A673 (cell line): ENCODE measurements around the gene SELENOW. TPM values are rescaled to one million over a fixed set of nuclear protein-coding genes. Genes with fewer than 3 reads are reported as not detected.
"Not testable (repeated sequence)": the region's sequence is repeated elsewhere in the genome, so short reads cannot be mapped to it uniquely, and the experiment has no call there.

Experiments used
- BruUV-seq: library from RNA; stranded (reverse); fragments of 400-500 nt; replicated peaks from 2 replicates; lab custom pipeline; 2021; lab: Mats Ljungman, UMichigan
- CTCF ChIA-PET: fragments of 300-600 bp; sonication (Branson Sonifier 250); formaldehyde crosslinking; loops from one replicate; lab custom pipeline; 2022; ENCODE audit warnings: antibody characterized with exemption; lab: Charles Lee
- POLR2A ChIA-PET: fragments of 300-600 bp; sonication (Branson Sonifier 250); formaldehyde crosslinking; loops from one replicate; lab custom pipeline; 2022; ENCODE audit warnings: antibody characterized with exemption; ENCODE audit not compliant: low non-redundant PET; lab: Charles Lee
- DNase-seq: peaks from one replicate; pipeline ENCODE4 v3.0.0-alpha.2; 2015; ENCODE audit warnings: low spot score
- H3K27ac ChIP-seq: fragments of 200-600 bp; sonication (generic); 2 replicates; pipeline ENCODE4 v1.5.1; 2016; ENCODE audit warnings: mixed run types, low read depth, mild to moderate bottlenecking, mixed read lengths, antibody characterized with exemption, low read length; ENCODE audit not compliant: poor library complexity, severe bottlenecking
- H3K27me3 ChIP-seq: fragments of 200-600 bp; sonication (generic); replicated peaks from 2 replicates; pipeline ENCODE4 v1.6.1; 2017; ENCODE audit warnings: mixed run types, low read depth, mild to moderate bottlenecking, mixed read lengths, antibody characterized with exemption, low read length; ENCODE audit not compliant: insufficient read depth, poor library complexity
- H3K36me3 ChIP-seq: fragments of 200-600 bp; sonication (generic); 2 replicates; pipeline ENCODE4 v1.6.1; 2016; ENCODE audit warnings: mixed run types, mild to moderate bottlenecking, mixed read lengths, antibody characterized with exemption, low read length; ENCODE audit not compliant: insufficient read depth, poor library complexity, severe bottlenecking
- H3K4me1 ChIP-seq: fragments of 200-600 bp; sonication (generic); 2 replicates; pipeline ENCODE4 v1.6.1; 2017; ENCODE audit warnings: mixed run types, mild to moderate bottlenecking, mixed read lengths, antibody characterized with exemption, low read length; ENCODE audit not compliant: insufficient read depth, poor library complexity, severe bottlenecking
- H3K4me3 ChIP-seq: fragments of 200-600 bp; sonication (generic); 2 replicates; pipeline ENCODE4 v1.5.1; 2016; ENCODE audit warnings: low read depth, mixed run types, mild to moderate bottlenecking, mixed read lengths, low read length; ENCODE audit not compliant: poor library complexity, severe bottlenecking
- H3K9me3 ChIP-seq: fragments of 200-600 bp; sonication (generic); 2 replicates; pipeline ENCODE4 v1.6.1; 2016; ENCODE audit warnings: mixed run types, low read depth, mild to moderate bottlenecking, mixed read lengths, antibody characterized with exemption, low read length; ENCODE audit not compliant: poor library complexity, severe bottlenecking
- CTCF ChIP-seq: fragments of 300-800, 200-600 bp; sonication (generic); conservative IDR thresholded peaks from 2 replicates; pipeline ENCODE4 v1.5.1; 2017; ENCODE audit warnings: low read depth, mild to moderate bottlenecking, antibody characterized with exemption, low read length, moderate library complexity, mixed read lengths
- EZH2 ChIP-seq: fragments of 200-600 bp; sonication (generic); IDR thresholded peaks from 2 replicates; pipeline ENCODE4 v1.6.1; 2017; ENCODE audit warnings: borderline replicate concordance, low read depth, mild to moderate bottlenecking, mixed read lengths, antibody characterized with exemption, low read length; ENCODE audit not compliant: poor library complexity, severe bottlenecking
- intact Hi-C: fragments of 100-400 bp; cut with micrococcal nuclease; formaldehyde crosslinking; loops from one replicate; pipeline ENCODE4 v1.10.0; 2022; ENCODE audit not compliant: unreplicated experiment
- total RNA-seq: library from RNA; stranded (reverse); gene quantifications from 2 replicates; pipeline ENCODE4 v1.2.3, GENCODE V29; 2021

SELENOW gene
- total RNA-seq, 1 experiment from 2014 or later: 107 TPM

- BruUV-seq: no TSS peak
Measured at GRCh38 chr19:47762615-47763308, 15.7 kb upstream of the SELENOW start.

GRCh38 chr19:47764705-47765104 lies 13.8 kb upstream of the SELENOW start:
- H3K27ac ChIP-seq, H3K9me3 ChIP-seq, BruUV-seq, H3K27me3 ChIP-seq, intact Hi-C loops, H3K4me1 ChIP-seq, H3K36me3 ChIP-seq, H3K4me3 ChIP-seq, DNase-seq: not testable (repeated sequence)
- CTCF ChIA-PET: interaction anchor here (1.5 to 1.6 kb wide), 2 partner anchors 11 to 25 kb away, joined by 8 to 10 read pairs; no protein-coding TSS in a partner anchor
- POLR2A ChIA-PET: interaction anchor here (0.5 kb wide), 1 partner anchor 20 kb away, joined by 3 read pairs; the partner anchor contains the start of gene NOP53

More at GRCh38 chr19:47762615-47763308, 15.7 kb upstream of the SELENOW start:
- TF ChIP-seq CTCF (no peak), EZH2 (no peak)
- Histone ChIP-seq H3K27me3 (no peaks in the 10 kb centered on the region), H3K36me3 (peaks cover 3% of the 10 kb centered on the region), H3K4me1 (no peaks in the 10 kb centered on the region), H3K27ac (no peak overlapping the region), H3K9me3 (no peaks in the 10 kb centered on the region), H3K4me3 (no peak overlapping the region)
- POLR2A ChIA-PET: interaction anchor here (0.6 kb wide), 1 partner anchor 10 kb away, joined by 4 read pairs; no protein-coding TSS in a partner anchor
- CTCF ChIA-PET: no interaction called here
- intact Hi-C loops: no loop called here
- DNase-seq: no peak

- POLR2A ChIA-PET: no interaction called here
- peak; percentile 71 for DNase-seq
- no TSS peak for BruUV-seq
- CTCF ChIA-PET: interaction anchor here (0.5 to 1.6 kb wide), 8 partner anchors 10 to 329 kb away, joined by 3 to 17 read pairs (median 4); no protein-coding TSS in a partner anchor
- no peaks in the 10 kb centered on the region for H3K4me1 ChIP-seq
- H3K9me3 ChIP-seq: no peaks in the 10 kb centered on the region
- TF ChIP-seq CTCF (peak; percentile 88), EZH2 (no peak)
- H3K36me3 ChIP-seq: no peaks in the 10 kb centered on the region
- H3K27ac ChIP-seq: no peak overlapping the region
- intact Hi-C loops: loop anchor here (1.0 kb wide), 1 partner anchor 23 kb away; no protein-coding TSS in a partner anchor
- H3K27me3 ChIP-seq: no peaks in the 10 kb centered on the region
- no peak overlapping the region for H3K4me3 ChIP-seq
Measured at GRCh38 chr19:47765523-47766358, 12.8 kb upstream of the SELENOW start.
